Cerebellar cortex (tissue), 1 donor: ENCODE data around the gene SNRNP70.
A peak's percentile ranks its signal among the peaks of the same experiment; 100 is the strongest.

Source experiments
- DNase-seq: peaks from one replicate; pipeline ENCODE4 v3.0.0-alpha.2; 2015; ENCODE audit warnings: low spot score

SNRNP70 gene

GRCh38 chr19:49101160-49101559 is 15.9 kb downstream of the SNRNP70 start:
- no peak for DNase-seq

GRCh38 chr19:49102303-49102702 is 17.1 kb downstream of the SNRNP70 start:
- no peak for DNase-seq

DNA sequence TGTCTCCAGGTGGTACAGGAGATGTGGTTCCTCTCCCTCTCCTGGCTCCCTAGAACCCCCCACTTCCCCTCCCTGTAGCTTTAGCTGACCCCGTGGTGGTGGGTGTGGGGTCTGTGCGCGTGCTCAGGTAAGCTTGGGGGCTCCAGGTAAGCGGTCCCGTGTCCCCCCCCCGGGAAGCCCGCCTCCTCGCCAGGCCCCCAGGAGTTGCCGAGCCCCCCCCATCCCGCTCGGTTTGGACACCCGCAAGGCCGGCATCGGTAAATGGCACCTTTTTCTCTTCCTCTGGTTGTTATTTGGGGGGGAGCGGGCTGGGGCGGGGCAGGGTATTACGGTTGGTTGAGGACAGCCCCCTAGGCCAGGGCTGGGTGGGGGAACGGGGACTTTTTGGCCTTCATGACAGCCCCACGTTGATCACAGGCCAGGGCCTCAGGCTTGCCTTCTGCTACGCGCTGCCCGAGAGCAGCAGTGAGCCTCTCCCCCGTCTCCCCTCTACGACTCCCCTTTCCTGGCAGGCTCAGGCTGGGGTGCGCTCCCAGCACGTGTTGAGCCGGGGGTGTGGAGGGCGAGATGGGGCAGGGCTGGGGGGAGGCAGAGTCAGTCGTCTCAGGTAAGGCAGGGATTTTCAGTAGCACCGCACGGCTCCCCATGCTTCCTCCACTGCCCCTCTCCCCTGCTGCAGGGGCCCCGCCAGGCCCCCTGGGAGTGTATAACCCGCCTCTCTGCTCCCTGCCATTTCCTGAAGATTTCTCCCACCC is 18.3 kb downstream of the SNRNP70 start:
- DNase-seq, result no peak

DNA sequence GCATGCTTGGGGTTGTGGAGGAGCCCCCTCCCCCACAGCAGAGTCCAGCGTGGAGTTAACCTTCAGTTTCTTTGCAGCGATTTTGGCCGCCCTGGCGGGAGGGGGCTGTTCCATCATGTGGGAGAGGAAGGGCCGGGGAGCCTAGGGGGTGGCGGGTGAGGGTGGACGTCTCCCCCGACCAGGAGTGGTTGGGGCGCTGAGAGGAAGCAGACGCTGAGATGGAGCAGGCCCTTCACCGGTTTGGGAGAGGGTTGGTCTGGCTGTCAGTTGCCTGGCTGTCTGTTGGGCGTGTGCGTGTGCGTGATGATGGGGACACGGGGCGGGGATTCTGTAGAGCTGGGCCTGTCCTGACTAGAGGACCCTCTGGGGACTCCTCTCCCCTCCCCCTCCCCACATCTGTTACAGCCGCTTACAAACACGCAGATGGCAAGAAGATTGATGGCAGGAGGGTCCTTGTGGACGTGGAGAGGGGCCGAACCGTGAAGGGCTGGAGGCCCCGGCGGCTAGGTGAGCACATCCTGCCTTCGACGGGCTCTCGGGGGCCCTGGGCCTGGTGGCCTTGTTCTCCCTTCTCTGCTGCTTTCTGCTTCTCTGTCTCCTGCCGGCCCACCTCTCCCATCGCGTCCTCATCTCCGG is 19.1 kb downstream of the SNRNP70 start:
- DNase-seq, result no peak

GRCh38 chr19:49106648-49107135 is 21.4 kb downstream of the SNRNP70 start:
- DNase-seq, result peak; percentile 74

DNA sequence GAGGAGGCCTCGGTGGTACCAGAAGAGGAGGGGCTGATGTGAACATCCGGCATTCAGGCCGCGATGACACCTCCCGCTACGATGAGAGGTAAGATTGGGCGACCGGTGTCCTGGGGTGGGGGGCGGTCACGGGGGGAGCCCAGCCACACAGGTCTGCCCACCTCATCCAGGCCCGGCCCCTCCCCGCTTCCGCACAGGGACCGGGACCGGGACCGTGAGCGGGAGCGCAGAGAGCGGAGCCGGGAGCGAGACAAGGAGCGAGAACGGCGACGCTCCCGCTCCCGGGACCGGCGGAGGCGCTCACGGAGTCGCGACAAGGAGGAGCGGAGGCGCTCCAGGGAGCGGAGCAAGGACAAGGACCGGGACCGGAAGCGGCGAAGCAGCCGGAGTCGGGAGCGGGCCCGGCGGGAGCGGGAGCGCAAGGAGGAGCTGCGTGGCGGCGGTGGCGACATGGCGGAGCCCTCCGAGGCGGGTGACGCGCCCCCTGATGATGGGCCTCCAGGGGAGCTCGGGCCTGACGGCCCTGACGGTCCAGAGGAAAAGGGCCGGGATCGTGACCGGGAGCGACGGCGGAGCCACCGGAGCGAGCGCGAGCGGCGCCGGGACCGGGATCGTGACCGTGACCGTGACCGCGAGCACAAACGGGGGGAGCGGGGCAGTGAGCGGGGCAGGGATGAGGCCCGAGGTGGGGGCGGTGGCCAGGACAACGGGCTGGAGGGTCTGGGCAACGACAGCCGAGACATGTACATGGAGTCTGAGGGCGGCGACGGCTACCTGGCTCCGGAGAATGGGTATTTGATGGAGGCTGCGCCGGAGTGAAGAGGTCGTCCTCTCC is 22.6 kb downstream of the SNRNP70 start:
- no peak for DNase-seq

DNA sequence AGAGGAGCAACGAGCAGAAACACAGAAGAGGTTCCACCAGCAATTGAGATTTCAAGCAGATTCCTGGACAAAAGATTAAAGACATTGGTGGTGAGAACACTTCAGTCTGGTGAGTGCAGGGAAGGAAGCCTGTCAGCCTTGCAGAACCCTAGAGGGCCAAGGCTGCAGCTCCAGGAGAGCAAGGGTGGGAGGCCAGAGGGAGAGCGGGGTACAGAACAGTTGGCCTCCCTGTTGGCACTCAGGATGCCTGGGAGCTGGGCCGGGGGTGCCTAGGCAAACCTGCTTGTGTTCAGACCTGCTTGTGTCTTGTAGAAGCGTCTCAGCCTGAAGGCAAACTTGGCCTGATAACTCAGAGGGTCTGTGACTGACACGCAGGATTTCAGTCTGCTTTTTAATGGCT is 23.8 kb downstream of the SNRNP70 start:
- no peak for DNase-seq

DNA sequence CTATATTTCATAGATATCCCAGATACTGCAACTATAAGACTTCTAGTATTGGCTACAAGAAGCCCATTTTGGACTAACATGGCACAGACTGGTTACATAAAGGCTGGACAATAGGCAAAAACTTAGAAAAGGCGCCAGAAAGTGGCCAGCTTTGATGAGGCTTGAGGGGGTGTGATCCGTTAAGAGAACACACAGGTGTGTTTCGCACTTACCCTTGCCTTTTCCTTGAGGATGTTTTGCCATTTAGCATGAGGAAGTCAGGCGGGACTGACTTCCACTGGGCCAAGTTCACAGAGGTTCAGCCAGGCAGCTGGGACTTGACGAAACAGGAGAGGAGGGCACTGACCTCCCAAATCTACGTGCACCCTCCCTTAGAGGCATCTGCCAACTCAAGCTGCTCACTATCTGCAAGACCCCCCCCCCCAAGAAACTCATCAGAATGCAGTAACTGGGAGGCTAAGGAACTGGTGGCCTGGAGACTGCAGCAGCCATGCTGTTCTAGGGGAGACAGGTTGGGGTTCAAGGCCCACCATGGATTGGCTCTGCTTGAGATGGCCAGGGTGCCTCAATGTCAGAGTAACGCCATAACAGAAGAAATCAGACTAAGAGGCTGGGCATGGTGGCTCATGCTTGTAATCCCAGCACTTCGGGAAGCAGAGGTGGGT is 24.4 kb downstream of the SNRNP70 start:
- no peak for DNase-seq

- DNase-seq, result no peak
These were observed 25.3 kb downstream of the SNRNP70 start for GRCh38 chr19:49110567-49110966.

GRCh38 chr19:49111218-49111998 is 26.2 kb downstream of the SNRNP70 start:
- DNase-seq, result peak; percentile 28

- DNase-seq, result peak; percentile 72
These were observed 28.7 kb downstream of the SNRNP70 start, which contains the start of gene LIN7B for GRCh38 chr19:49113762-49114629. Gene LIN7B, plus strand, starts transcription at chr19:49114370. Its CDS starts 35 bp downstream, at chr19:49114405.

- peak; percentile 89 for DNase-seq
These were observed 29.5 kb downstream of the SNRNP70 start for GRCh38 chr19:49114630-49115363.

- no peak for DNase-seq
These were observed 31.3 kb downstream of the SNRNP70 start for GRCh38 chr19:49116544-49116943.

- no peak for DNase-seq
These were observed 32.7 kb downstream of the SNRNP70 start for GRCh38 chr19:49117677-49118564.

GRCh38 chr19:49118565-49119410 is 33.5 kb downstream of the SNRNP70 start, which contains the start of gene C19orf73:
Gene C19orf73, minus strand, starts transcription at chr19:49119143. Its CDS starts 121 bp downstream, at chr19:49119022.
- peak; percentile 97 for DNase-seq

GRCh38 chr19:49119411-49120324 is 34.4 kb downstream of the SNRNP70 start, which contains the start of gene PPFIA3:
Gene PPFIA3, plus strand, starts transcription at chr19:49119544. Its CDS starts 8,330 bp downstream, at chr19:49127874.
- peak; percentile 47 for DNase-seq
